IMR-90 (cell line): ENCODE results near the gene ARMC3. TPM values are rescaled to one million over a fixed set of nuclear protein-coding genes. Genes with fewer than 3 reads are reported as not detected.
A peak's percentile ranks its signal among the peaks of the same experiment; 100 is the strongest.

ENCODE experiments used
- ATAC-seq: fragments of 200-7000 bp; cut with Tn5 transposase; 2 replicates; pipeline ENCODE4 v1.9.1; 2020; ENCODE audit warnings: low read depth, mild to moderate bottlenecking, moderate library complexity
- BruUV-seq: library from RNA; stranded (reverse); fragments of 400-500 nt; replicated peaks from 2 replicates; lab custom pipeline; 2021; lab: Mats Ljungman, UMichigan
- CTCF ChIA-PET: fragments of 300-600 bp; formaldehyde crosslinking; extraction: SDS; loops from one replicate; lab custom pipeline; 2021; ENCODE audit warnings: antibody characterized with exemption; lab: Yijun Ruan, JAX
- POLR2A ChIA-PET: fragments of 300-600 bp; sonication (Branson Sonifier 250); formaldehyde crosslinking; loops from one replicate; lab custom pipeline; 2022; ENCODE audit warnings: antibody characterized with exemption; ENCODE audit not compliant: unreplicated experiment; lab: Charles Lee
- DNase-seq: peaks from one replicate; pipeline ENCODE4 v3.0.0; 2013
- H2AFZ ChIP-seq: replicated peaks from 2 replicates; pipeline ENCODE3; 2013; ENCODE audit warnings: low read length, mild to moderate bottlenecking; ENCODE audit not compliant: poor library complexity
- H2AK5ac ChIP-seq: 2 replicates; pipeline ENCODE4 v1.6.1; 2013; ENCODE audit warnings: low read depth, low read length, inconsistent platforms
- H2AK9ac ChIP-seq: replicated peaks from 2 replicates; pipeline ENCODE3; 2013; ENCODE audit warnings: mild to moderate bottlenecking, low read depth, low read length, moderate library complexity; ENCODE audit not compliant: poor library complexity
- H2BK120ac ChIP-seq: 2 replicates; pipeline ENCODE4 v1.6.1; 2013; ENCODE audit warnings: low read depth, low read length, inconsistent platforms
- H2BK15ac ChIP-seq: 3 replicates; pipeline ENCODE4 v1.6.1; 2013; ENCODE audit warnings: low read depth, low read length, inconsistent platforms
- H2BK20ac ChIP-seq: 2 replicates; pipeline ENCODE4 v1.6.1; 2013; ENCODE audit warnings: low read depth, mild to moderate bottlenecking, inconsistent platforms, low read length, moderate library complexity
- H2BK5ac ChIP-seq: 2 replicates; pipeline ENCODE4 v1.6.1; 2013; ENCODE audit warnings: mild to moderate bottlenecking, low read depth, low read length, inconsistent platforms; ENCODE audit not compliant: poor library complexity, severe bottlenecking
- H3K14ac ChIP-seq: replicated peaks from 2 replicates; pipeline ENCODE4 v1.6.1; 2013; ENCODE audit warnings: low read depth, low read length, inconsistent platforms
- H3K18ac ChIP-seq: 2 replicates; pipeline ENCODE4 v1.6.1; 2013; ENCODE audit warnings: low read depth, low read length, control low read depth
- H3K23ac ChIP-seq: 2 replicates; pipeline ENCODE4 v1.6.1; 2013; ENCODE audit warnings: low read depth, low read length, inconsistent platforms
- H3K27ac ChIP-seq: 2 replicates; pipeline ENCODE4 v1.5.1; 2013; ENCODE audit warnings: mild to moderate bottlenecking, control low read depth, low read length; ENCODE audit not compliant: insufficient read depth
- H3K27me3 ChIP-seq: 2 replicates; pipeline ENCODE4 v1.6.1; 2013; ENCODE audit warnings: low read length; ENCODE audit not compliant: control insufficient read depth, insufficient read depth
- H3K36me3 ChIP-seq: 2 replicates; pipeline ENCODE4 v1.6.1; 2013; ENCODE audit warnings: low read length, mixed read lengths; ENCODE audit not compliant: control insufficient read depth, insufficient read depth
- H3K4ac ChIP-seq: 2 replicates; pipeline ENCODE4 v1.6.1; 2013; ENCODE audit warnings: low read depth, low read length, inconsistent platforms
- H3K4me1 ChIP-seq: 2 replicates; pipeline ENCODE4 v1.6.1; 2013; ENCODE audit warnings: low read length, mixed read lengths; ENCODE audit not compliant: control insufficient read depth, insufficient read depth
- H3K4me2 ChIP-seq: 2 replicates; pipeline ENCODE4 v1.6.1; 2013; ENCODE audit warnings: low read depth, mild to moderate bottlenecking, control low read depth, low read length, moderate library complexity
- H3K4me3 ChIP-seq: 2 replicates; pipeline ENCODE4 v1.5.1; 2013; ENCODE audit warnings: low read depth, mild to moderate bottlenecking, control low read depth, low read length, moderate library complexity; ENCODE audit not compliant: insufficient read depth
- H3K56ac ChIP-seq: 2 replicates; pipeline ENCODE4 v1.6.1; 2013; ENCODE audit warnings: low read length, inconsistent platforms; ENCODE audit not compliant: insufficient read depth; ENCODE audit errors: extremely low read depth
- H3K79me1 ChIP-seq, 2 experiments: 2 replicates each; pipeline ENCODE4 v1.6.1; 2013; ENCODE audit warnings: low read length in 2 of 2, inconsistent platforms in 1 of 2, low read depth in 1 of 2
- H3K9ac ChIP-seq: 2 replicates; pipeline ENCODE4 v1.6.1; 2013; ENCODE audit warnings: low read depth, low read length, control low read depth
- H3K9me1 ChIP-seq: 2 replicates; pipeline ENCODE4 v1.6.1; 2013; ENCODE audit warnings: low read length, inconsistent platforms; ENCODE audit not compliant: insufficient read depth
- H3K9me3 ChIP-seq: 2 replicates; pipeline ENCODE4 v1.6.1; 2013; ENCODE audit warnings: low read length; ENCODE audit not compliant: control insufficient read depth, insufficient read depth
- H4K20me1 ChIP-seq: 2 replicates; pipeline ENCODE4 v1.6.1; 2013; ENCODE audit warnings: low read length, inconsistent platforms; ENCODE audit not compliant: insufficient read depth
- H4K5ac ChIP-seq: 2 replicates; pipeline ENCODE4 v1.6.1; 2013; ENCODE audit warnings: mild to moderate bottlenecking, low read depth, low read length, control low read depth
- H4K8ac ChIP-seq, 2 experiments: 2 replicates each; pipeline ENCODE4 v1.6.1; 2013; ENCODE audit warnings: low read depth in 2 of 2, low read length in 2 of 2, control low read depth in 1 of 2, inconsistent platforms in 1 of 2
- H4K91ac ChIP-seq: 2 replicates; pipeline ENCODE4 v1.6.1; 2013; ENCODE audit warnings: low read depth, low read length, inconsistent platforms; ENCODE audit not compliant: insufficient read depth
- CTCF ChIP-seq: conservative IDR thresholded peaks from 2 replicates; pipeline ENCODE4 v1.5.1; 2012; ENCODE audit warnings: mild to moderate bottlenecking, low read depth, low read length, improper control_type of control experiment
- FOS ChIP-seq: fragments of 150-350 bp; IDR thresholded peaks from 2 replicates; pipeline ENCODE4 v1.6.1; 2016; ENCODE audit warnings: low read depth, low read length
- SMC3 ChIP-seq: fragments of 150-350 bp; IDR thresholded peaks from 2 replicates; pipeline ENCODE4 v1.6.1; 2016; ENCODE audit warnings: low read depth, mild to moderate bottlenecking, antibody characterized with exemption, low read length, moderate library complexity
- WGBS, 2 experiments: methylation state at CpG; one replicate each; pipeline versions ENCODE4 v1.1.5 to v1.1.7; 2013; ENCODE audit warnings: missing lambda C conversion rate in 2 of 2; ENCODE audit not compliant: insufficient read length in 1 of 2; ENCODE audit errors: extremely low coverage in 2 of 2; 5-methylcytosine and 5-hydroxymethylcytosine counted together
- dilution Hi-C: fragments of 300-500 bp; cut with HindIII; formaldehyde crosslinking; loops from one replicate; pipeline ENCODE4 v1.14.3; 2018; ENCODE audit warnings: low sequenced_read_pairs; ENCODE audit not compliant: unreplicated experiment
- in situ Hi-C: fragments of 300-500 bp; cut with MboI; formaldehyde crosslinking; loops from 3 replicates; pipeline ENCODE4 v1.14.3; 2019; ENCODE audit warnings: low sequenced_read_pairs, inconsistent platforms, mixed read lengths
- intact Hi-C: fragments of 100-400 bp; cut with micrococcal nuclease; formaldehyde crosslinking; loops from 2 replicates; pipeline ENCODE4 v1.10.0; 2022
- microRNA-seq, 2 experiments: library from miRNA; stranded (forward) in 1 of 2; unstranded in 1 of 2; fragments of 10-50 nt in 1 of 2; fragments of <30 nt in 1 of 2; gene quantifications in 1 of 2; microRNA quantifications in 1 of 2; one replicate each; pipeline versions ENCODE3 to v1.1.0; 2013 to 2020; ENCODE audit not compliant: insufficient read depth in 1 of 2, insufficient read length in 1 of 2, unreplicated experiment in 1 of 2
- polyA plus RNA-seq, 3 experiments: library from polyadenylated mRNA; depleted of rRNA; stranded (reverse); fragments of >200 nt; gene quantifications; 2 replicates each; pipeline ENCODE4 v1.2.3, GENCODE V29; 2012; ENCODE audit warnings: low replicate concordance in 1 of 3
- small RNA-seq, 5 experiments: library from RNA; depleted of rRNA; stranded (forward); fragments of <200 nt; gene quantifications; one replicate each; pipeline ENCODE3, GENCODE V24; 2012
- total RNA-seq: library from RNA; depleted of rRNA; stranded (reverse); fragments of >200 nt; gene quantifications from 2 replicates; pipeline ENCODE4 v1.2.3, GENCODE V29; 2012; rRNA removed

The ARMC3 gene
- total and polyA plus RNA-seq, 2 of the 4 experiments (the other 2 are of a cell fraction) = not detected

- no peak overlapping the region for H3K4me3 ChIP-seq
- ATAC-seq (peak; percentile 32; the same call in 1 of the 2 replicates), DNase-seq (peak; percentile 9)
- H2AK5ac ChIP-seq = no peak overlapping the region
- no peak overlapping the region for H2BK5ac ChIP-seq
- H3K23ac ChIP-seq = no peak overlapping the region
- H3K4me2 ChIP-seq = no peak overlapping the region
- H3K27ac ChIP-seq = no peak overlapping the region
- H4K91ac ChIP-seq = no peak overlapping the region
- H3K9ac ChIP-seq = no peak overlapping the region
- no peak overlapping the region for H3K18ac ChIP-seq
- H2BK120ac ChIP-seq = no peak overlapping the region
- H3K9me3 ChIP-seq = no peaks in the 10 kb centered on the region
- H3K36me3 ChIP-seq = no peaks in the 10 kb centered on the region
- H3K27me3 ChIP-seq = peaks cover 8% of the 10 kb centered on the region
- H2BK20ac ChIP-seq = no peak overlapping the region
- in situ Hi-C loops = no loop called here
- H4K5ac ChIP-seq = no peak overlapping the region
- H3K4me1 ChIP-seq = no peaks in the 10 kb centered on the region
- intact Hi-C loops = no loop called here
- dilution Hi-C loops = no loop called here
- no peak overlapping the region for H2AFZ ChIP-seq
- H3K9me1 ChIP-seq = no peaks in the 10 kb centered on the region
- H4K20me1 ChIP-seq = no peaks in the 10 kb centered on the region
- TF ChIP-seq SMC3 (no peak), FOS (no peak), CTCF (0 out of 2 replicates have a peak, but pooled peaks have one; percentile 13)
- POLR2A ChIA-PET = no interaction called here
- H4K8ac ChIP-seq = no peak overlapping the region
- H2BK15ac ChIP-seq = no peak overlapping the region
- H3K56ac ChIP-seq = no peak overlapping the region
- no peak overlapping the region for H3K4ac ChIP-seq
- no TSS peak for BruUV-seq
- no CpG with 5 or more reads among the region's 4 CpGs for WGBS, 2 experiments
- H3K79me1 ChIP-seq = no peaks in the 10 kb centered on the region
- CTCF ChIA-PET = no interaction called here
- H3K14ac ChIP-seq = no peak overlapping the region
- H2AK9ac ChIP-seq = no peak overlapping the region
These were observed 154.0 kb downstream of the ARMC3 start for GRCh38 chr10:23081891-23082290.

Small RNA genes within 50 kb of the gene (microRNA-seq; reads per million reads assigned to microRNA genes)
- gene RNA5SP304 (ENCODE audit: insufficient read depth, insufficient read length) = 3.1 reads per million

Small RNA genes within 50 kb of the gene (small RNA-seq; reads per million reads assigned to genes)
- gene RNA5SP304 = 0.46 to 9.6 (median 2.7) reads per million in 5 experiments

Other genes starting within 250 kb of the ARMC3 start
- gene PIP4K2A, start 213.5 kb upstream of the ARMC3 start, total RNA-seq = 18.1 and 21.9 TPM in 2 replicates
- 8.8 and 9.8 TPM in 2 replicates for gene PIP4K2A, start 213.5 kb upstream of the ARMC3 start, polyA plus RNA-seq (2012; rRNA removed)
- 10.6 TPM in 2 replicates for gene MSRB2, start 167.5 kb downstream of the ARMC3 start, total RNA-seq
- gene MSRB2, start 167.5 kb downstream of the ARMC3 start, polyA plus RNA-seq (2012; rRNA removed) = 20.1 and 23.1 TPM in 2 replicates